NB4 (cell line): ENCODE measurements around the gene BCL11A.

Experiments used
- MYC ChIP-seq: IDR thresholded peaks from 2 replicates; pipeline ENCODE4 v1.6.1; 2011; ENCODE audit warnings: low read depth, low read length
- TF ChIP-seq, protein P1 (sequence below): IDR thresholded peaks from one replicate; pipeline ENCODE4 v1.5.1; 2012; ENCODE audit warnings: low read depth, low read length

DNA sequence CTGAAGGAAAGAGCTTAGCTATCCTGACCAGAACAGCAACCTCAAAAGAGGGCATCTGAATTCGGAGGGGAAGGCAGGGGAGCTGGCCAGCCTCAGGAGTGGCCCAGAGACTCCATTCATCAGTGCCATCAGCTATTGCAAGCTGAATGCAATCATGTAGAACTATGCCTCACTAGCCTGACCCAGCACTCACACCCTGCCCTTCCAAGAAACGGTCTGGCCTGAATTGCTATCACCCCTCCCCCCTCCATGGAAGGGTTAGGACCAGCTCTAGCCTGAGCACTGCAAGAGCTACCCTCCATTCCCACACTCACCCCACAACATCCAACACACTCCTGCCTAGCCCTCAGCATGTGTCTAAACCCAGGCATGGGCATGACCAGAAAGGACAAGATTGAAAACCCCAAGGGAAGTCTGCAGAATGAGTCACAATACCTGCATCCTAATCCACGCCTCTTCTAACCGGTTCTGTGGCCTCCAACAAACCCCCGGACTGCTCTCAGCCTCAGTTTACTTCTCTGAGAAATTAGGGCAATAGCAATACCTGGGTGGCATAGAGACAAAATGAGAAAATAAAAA is 120.3 kb downstream of the BCL11A start:
- TF ChIP-seq, protein P1, sequence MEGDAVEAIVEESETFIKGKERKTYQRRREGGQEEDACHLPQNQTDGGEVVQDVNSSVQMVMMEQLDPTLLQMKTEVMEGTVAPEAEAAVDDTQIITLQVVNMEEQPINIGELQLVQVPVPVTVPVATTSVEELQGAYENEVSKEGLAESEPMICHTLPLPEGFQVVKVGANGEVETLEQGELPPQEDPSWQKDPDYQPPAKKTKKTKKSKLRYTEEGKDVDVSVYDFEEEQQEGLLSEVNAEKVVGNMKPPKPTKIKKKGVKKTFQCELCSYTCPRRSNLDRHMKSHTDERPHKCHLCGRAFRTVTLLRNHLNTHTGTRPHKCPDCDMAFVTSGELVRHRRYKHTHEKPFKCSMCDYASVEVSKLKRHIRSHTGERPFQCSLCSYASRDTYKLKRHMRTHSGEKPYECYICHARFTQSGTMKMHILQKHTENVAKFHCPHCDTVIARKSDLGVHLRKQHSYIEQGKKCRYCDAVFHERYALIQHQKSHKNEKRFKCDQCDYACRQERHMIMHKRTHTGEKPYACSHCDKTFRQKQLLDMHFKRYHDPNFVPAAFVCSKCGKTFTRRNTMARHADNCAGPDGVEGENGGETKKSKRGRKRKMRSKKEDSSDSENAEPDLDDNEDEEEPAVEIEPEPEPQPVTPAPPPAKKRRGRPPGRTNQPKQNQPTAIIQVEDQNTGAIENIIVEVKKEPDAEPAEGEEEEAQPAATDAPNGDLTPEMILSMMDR: no peak
- TF ChIP-seq MYC: no peak
